GM12891 (cell line): Measurements from ENCODE around the gene FADS1.

Experiments
- DNase-seq: peaks from one replicate; pipeline ENCODE4 v3.0.0; 2011; ENCODE audit warnings: low spot score; ENCODE audit not compliant: insufficient read length
- FAIRE-seq: peaks from 2 replicates; lab custom pipeline; 2011; peaks lifted over from hg19 to GRCh38; lab: Jason Lieb, UNC
- PAX5 ChIP-seq: IDR thresholded peaks from 2 replicates; pipeline ENCODE4 v1.6.1; 2011; ENCODE audit warnings: low read length, moderate library complexity, mild to moderate bottlenecking; ENCODE audit not compliant: insufficient read depth, severe bottlenecking
- POLR2A ChIP-seq: IDR thresholded peaks from 2 replicates; pipeline ENCODE4 v1.6.1; 2011; ENCODE audit warnings: low read depth, low read length, control low read depth
- POLR2AphosphoS5 ChIP-seq: IDR thresholded peaks from 2 replicates; pipeline ENCODE4 v1.6.1; 2011; ENCODE audit warnings: low read depth, low read length, control low read depth
- POU2F2 ChIP-seq: IDR thresholded peaks from 2 replicates; pipeline ENCODE4 v1.6.1; 2011; ENCODE audit warnings: low read depth, mild to moderate bottlenecking, control low read depth, low read length, moderate library complexity
- SPI1 ChIP-seq: IDR thresholded peaks from 2 replicates; pipeline ENCODE4 v1.6.1; 2011; ENCODE audit warnings: low read depth, low read length, control low read depth
- TAF1 ChIP-seq: IDR thresholded peaks from 2 replicates; pipeline ENCODE4 v1.6.1; 2011; ENCODE audit warnings: low read depth, low read length, control low read depth

Gene FADS1

GRCh38 chr11:61800331-61801281 is 16.2 kb downstream of the FADS1 start:
- no peak for DNase-seq
- TF ChIP-seq TAF1 (no peak), POLR2AphosphoS5 (no peak), POLR2A (no peak), POU2F2 (no peak), PAX5 (no peak), SPI1 (no peak)
- no peak for FAIRE-seq

DNA sequence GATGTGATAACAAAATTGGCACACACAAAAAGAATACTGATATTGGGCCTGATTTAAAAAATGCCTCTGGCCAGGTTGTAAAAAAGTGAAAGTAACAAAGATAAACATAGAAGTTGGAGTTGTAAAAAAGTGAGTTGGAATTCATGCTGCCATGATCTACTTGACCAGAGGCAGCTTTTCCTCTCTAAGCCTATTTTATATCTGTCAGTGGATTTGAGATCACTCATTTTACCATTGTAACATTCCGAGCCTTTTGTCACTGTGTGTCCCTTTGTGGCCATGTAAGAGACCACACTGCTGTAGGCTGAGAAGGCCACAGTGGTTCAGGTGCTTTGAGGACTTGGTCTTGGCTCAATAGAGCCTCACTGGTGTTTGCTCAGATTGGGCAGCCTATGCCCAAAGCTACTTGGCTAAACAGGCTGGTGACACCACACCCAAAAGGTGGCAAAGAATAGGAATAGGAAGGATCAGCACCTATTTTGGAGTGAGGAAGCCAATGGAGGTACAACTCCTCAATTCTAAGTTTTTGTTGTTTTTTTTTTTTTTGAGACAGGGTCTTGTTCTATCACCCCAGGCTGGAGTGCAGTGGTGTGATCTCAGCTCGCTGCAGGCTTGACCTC is 17.0 kb downstream of the FADS1 start:
- TF ChIP-seq SPI1 (no peak), TAF1 (no peak), POLR2A (no peak), PAX5 (no peak), POLR2AphosphoS5 (no peak), POU2F2 (no peak)
- no peak for DNase-seq
- FAIRE-seq = no peak

GRCh38 chr11:61797263-61797944 is 19.4 kb downstream of the FADS1 start:
- FAIRE-seq (peak; percentile 35), DNase-seq (no peak)
- TF ChIP-seq SPI1 (no peak), PAX5 (no peak), POLR2A (no peak), POLR2AphosphoS5 (no peak), POU2F2 (no peak), TAF1 (no peak)

GRCh38 chr11:61795876-61796526 is 20.8 kb downstream of the FADS1 start:
- no peak for TF ChIP-seq POLR2A
- no peak for TF ChIP-seq POLR2AphosphoS5
- TF ChIP-seq SPI1 = no peak
- no peak for TF ChIP-seq PAX5
- no peak for TF ChIP-seq TAF1
- no peak for TF ChIP-seq POU2F2
- FAIRE-seq (no peak), DNase-seq (no peak)

DNA sequence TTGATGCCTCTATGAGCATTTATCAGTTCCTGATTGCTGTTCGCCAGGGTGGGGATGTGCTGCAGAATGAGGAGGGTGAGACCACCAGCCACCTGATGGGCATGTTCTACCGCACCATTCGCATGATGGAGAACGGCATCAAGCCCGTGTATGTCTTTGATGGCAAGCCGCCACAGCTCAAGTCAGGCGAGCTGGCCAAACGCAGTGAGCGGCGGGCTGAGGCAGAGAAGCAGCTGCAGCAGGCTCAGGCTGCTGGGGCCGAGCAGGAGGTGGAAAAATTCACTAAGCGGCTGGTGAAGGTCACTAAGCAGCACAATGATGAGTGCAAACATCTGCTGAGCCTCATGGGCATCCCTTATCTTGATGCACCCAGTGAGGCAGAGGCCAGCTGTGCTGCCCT is 21.3 kb downstream of the FADS1 start:
- TF ChIP-seq TAF1 (no peak), SPI1 (no peak), PAX5 (no peak), POU2F2 (no peak), POLR2AphosphoS5 (no peak), POLR2A (no peak)
- no peak for FAIRE-seq
- DNase-seq = no peak

DNA sequence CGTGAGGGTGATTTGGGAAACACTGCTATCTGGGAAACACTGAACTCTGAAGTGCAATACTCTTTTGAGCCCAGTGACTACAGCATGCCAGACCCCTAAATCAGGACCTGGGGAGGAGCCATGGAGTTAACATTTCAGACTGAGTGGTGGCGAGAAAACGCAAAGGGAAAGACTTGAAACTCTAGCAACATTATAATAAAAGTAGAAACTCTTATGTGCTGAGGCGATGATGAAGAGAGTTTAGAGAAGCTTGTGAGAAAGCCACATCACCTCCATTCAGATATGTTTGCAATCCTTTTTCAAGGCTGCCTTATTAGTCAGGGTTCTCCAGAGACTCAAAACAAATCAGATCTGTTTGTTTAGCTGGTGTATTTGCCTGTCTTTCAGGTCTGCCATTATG is 22.2 kb downstream of the FADS1 start:
- FAIRE-seq (no peak), DNase-seq (no peak)
- TF ChIP-seq POLR2AphosphoS5 = no peak
- TF ChIP-seq POU2F2 = no peak
- TF ChIP-seq TAF1 = no peak
- TF ChIP-seq PAX5 = no peak
- no peak for TF ChIP-seq POLR2A
- no peak for TF ChIP-seq SPI1

GRCh38 chr11:61793829-61794204 is 23.0 kb downstream of the FADS1 start:
- DNase-seq = no peak
- TF ChIP-seq POU2F2 = no peak
- no peak for TF ChIP-seq POLR2A
- TF ChIP-seq TAF1 = no peak
- no peak for TF ChIP-seq SPI1
- TF ChIP-seq PAX5 = no peak
- no peak for TF ChIP-seq POLR2AphosphoS5
- no peak for FAIRE-seq

GRCh38 chr11:61793083-61793828 is 23.5 kb downstream of the FADS1 start:
- no peak for TF ChIP-seq PAX5
- no peak for TF ChIP-seq TAF1
- TF ChIP-seq POLR2A = 0 out of 2 replicates have a peak, but pooled peaks have one; percentile 15
- DNase-seq = no peak
- no peak for FAIRE-seq
